IMR-90 (cell line): ENCODE data around the gene PRELID1. TPM values are rescaled to one million over a fixed set of nuclear protein-coding genes. Genes with fewer than 3 reads are reported as not detected.

Source experiments
- ATAC-seq: fragments of 200-7000 bp; cut with Tn5 transposase; 2 replicates; pipeline ENCODE4 v1.9.1; 2020; ENCODE audit warnings: low read depth, mild to moderate bottlenecking, moderate library complexity
- BruUV-seq: library from RNA; stranded (reverse); fragments of 400-500 nt; replicated peaks from 2 replicates; lab custom pipeline; 2021; lab: Mats Ljungman, UMichigan
- CTCF ChIA-PET: fragments of 300-600 bp; formaldehyde crosslinking; extraction: SDS; loops from one replicate; lab custom pipeline; 2021; ENCODE audit warnings: antibody characterized with exemption; lab: Yijun Ruan, JAX
- POLR2A ChIA-PET: fragments of 300-600 bp; sonication (Branson Sonifier 250); formaldehyde crosslinking; loops from one replicate; lab custom pipeline; 2022; ENCODE audit warnings: antibody characterized with exemption; ENCODE audit not compliant: unreplicated experiment; lab: Charles Lee
- DNase-seq: peaks from one replicate; pipeline ENCODE4 v3.0.0; 2013
- H2AFZ ChIP-seq: replicated peaks from 2 replicates; pipeline ENCODE3; 2013; ENCODE audit warnings: low read length, mild to moderate bottlenecking; ENCODE audit not compliant: poor library complexity
- H2AK5ac ChIP-seq: 2 replicates; pipeline ENCODE4 v1.6.1; 2013; ENCODE audit warnings: low read depth, low read length, inconsistent platforms
- H2AK9ac ChIP-seq: replicated peaks from 2 replicates; pipeline ENCODE3; 2013; ENCODE audit warnings: mild to moderate bottlenecking, low read depth, low read length, moderate library complexity; ENCODE audit not compliant: poor library complexity
- H2BK120ac ChIP-seq: 2 replicates; pipeline ENCODE4 v1.6.1; 2013; ENCODE audit warnings: low read depth, low read length, inconsistent platforms
- H2BK15ac ChIP-seq: 3 replicates; pipeline ENCODE4 v1.6.1; 2013; ENCODE audit warnings: low read depth, low read length, inconsistent platforms
- H2BK20ac ChIP-seq: 2 replicates; pipeline ENCODE4 v1.6.1; 2013; ENCODE audit warnings: low read depth, mild to moderate bottlenecking, inconsistent platforms, low read length, moderate library complexity
- H2BK5ac ChIP-seq: 2 replicates; pipeline ENCODE4 v1.6.1; 2013; ENCODE audit warnings: mild to moderate bottlenecking, low read depth, low read length, inconsistent platforms; ENCODE audit not compliant: poor library complexity, severe bottlenecking
- H3K14ac ChIP-seq: replicated peaks from 2 replicates; pipeline ENCODE4 v1.6.1; 2013; ENCODE audit warnings: low read depth, low read length, inconsistent platforms
- H3K18ac ChIP-seq: 2 replicates; pipeline ENCODE4 v1.6.1; 2013; ENCODE audit warnings: low read depth, low read length, control low read depth
- H3K23ac ChIP-seq: 2 replicates; pipeline ENCODE4 v1.6.1; 2013; ENCODE audit warnings: low read depth, low read length, inconsistent platforms
- H3K27ac ChIP-seq: 2 replicates; pipeline ENCODE4 v1.5.1; 2013; ENCODE audit warnings: mild to moderate bottlenecking, control low read depth, low read length; ENCODE audit not compliant: insufficient read depth
- H3K27me3 ChIP-seq: 2 replicates; pipeline ENCODE4 v1.6.1; 2013; ENCODE audit warnings: low read length; ENCODE audit not compliant: control insufficient read depth, insufficient read depth
- H3K36me3 ChIP-seq: 2 replicates; pipeline ENCODE4 v1.6.1; 2013; ENCODE audit warnings: low read length, mixed read lengths; ENCODE audit not compliant: control insufficient read depth, insufficient read depth
- H3K4ac ChIP-seq: 2 replicates; pipeline ENCODE4 v1.6.1; 2013; ENCODE audit warnings: low read depth, low read length, inconsistent platforms
- H3K4me1 ChIP-seq: 2 replicates; pipeline ENCODE4 v1.6.1; 2013; ENCODE audit warnings: low read length, mixed read lengths; ENCODE audit not compliant: control insufficient read depth, insufficient read depth
- H3K4me2 ChIP-seq: 2 replicates; pipeline ENCODE4 v1.6.1; 2013; ENCODE audit warnings: low read depth, mild to moderate bottlenecking, control low read depth, low read length, moderate library complexity
- H3K4me3 ChIP-seq: 2 replicates; pipeline ENCODE4 v1.5.1; 2013; ENCODE audit warnings: low read depth, mild to moderate bottlenecking, control low read depth, low read length, moderate library complexity; ENCODE audit not compliant: insufficient read depth
- H3K56ac ChIP-seq: 2 replicates; pipeline ENCODE4 v1.6.1; 2013; ENCODE audit warnings: low read length, inconsistent platforms; ENCODE audit not compliant: insufficient read depth; ENCODE audit errors: extremely low read depth
- H3K79me1 ChIP-seq, 2 experiments: 2 replicates each; pipeline ENCODE4 v1.6.1; 2013; ENCODE audit warnings: low read length in 2 of 2, inconsistent platforms in 1 of 2, low read depth in 1 of 2
- H3K9ac ChIP-seq: 2 replicates; pipeline ENCODE4 v1.6.1; 2013; ENCODE audit warnings: low read depth, low read length, control low read depth
- H3K9me1 ChIP-seq: 2 replicates; pipeline ENCODE4 v1.6.1; 2013; ENCODE audit warnings: low read length, inconsistent platforms; ENCODE audit not compliant: insufficient read depth
- H3K9me3 ChIP-seq: 2 replicates; pipeline ENCODE4 v1.6.1; 2013; ENCODE audit warnings: low read length; ENCODE audit not compliant: control insufficient read depth, insufficient read depth
- H4K20me1 ChIP-seq: 2 replicates; pipeline ENCODE4 v1.6.1; 2013; ENCODE audit warnings: low read length, inconsistent platforms; ENCODE audit not compliant: insufficient read depth
- H4K5ac ChIP-seq: 2 replicates; pipeline ENCODE4 v1.6.1; 2013; ENCODE audit warnings: mild to moderate bottlenecking, low read depth, low read length, control low read depth
- H4K8ac ChIP-seq, 2 experiments: 2 replicates each; pipeline ENCODE4 v1.6.1; 2013; ENCODE audit warnings: low read depth in 2 of 2, low read length in 2 of 2, control low read depth in 1 of 2, inconsistent platforms in 1 of 2
- H4K91ac ChIP-seq: 2 replicates; pipeline ENCODE4 v1.6.1; 2013; ENCODE audit warnings: low read depth, low read length, inconsistent platforms; ENCODE audit not compliant: insufficient read depth
- BHLHE40 ChIP-seq: fragments of 150-350 bp; IDR thresholded peaks from 2 replicates; pipeline ENCODE4 v1.6.1; 2016; ENCODE audit warnings: mild to moderate bottlenecking, low read depth, low read length
- CEBPB ChIP-seq: IDR thresholded peaks from 2 replicates; pipeline ENCODE4 v1.6.1; 2012; ENCODE audit warnings: low read depth, low read length, improper control_type of control experiment
- CHD1 ChIP-seq: IDR thresholded peaks from 2 replicates; pipeline ENCODE4 v1.6.1; 2012; ENCODE audit warnings: low read depth, low read length, improper control_type of control experiment
- FOS ChIP-seq: fragments of 150-350 bp; IDR thresholded peaks from 2 replicates; pipeline ENCODE4 v1.6.1; 2016; ENCODE audit warnings: low read depth, low read length
- MAZ ChIP-seq: IDR thresholded peaks from 2 replicates; pipeline ENCODE4 v1.6.1; 2012; ENCODE audit warnings: low read depth, mild to moderate bottlenecking, low read length, improper control_type of control experiment, moderate library complexity, borderline replicate concordance
- MXI1 ChIP-seq: IDR thresholded peaks from 2 replicates; pipeline ENCODE4 v1.6.1; 2012; ENCODE audit warnings: low read depth, mild to moderate bottlenecking, low read length, moderate library complexity, borderline replicate concordance
- RAD21 ChIP-seq: IDR thresholded peaks from 2 replicates; pipeline ENCODE4 v1.6.1; 2012; ENCODE audit warnings: low read length, improper control_type of control experiment
- SMC3 ChIP-seq: fragments of 150-350 bp; IDR thresholded peaks from 2 replicates; pipeline ENCODE4 v1.6.1; 2016; ENCODE audit warnings: low read depth, mild to moderate bottlenecking, antibody characterized with exemption, low read length, moderate library complexity
- WGBS, 2 experiments: methylation state at CpG; one replicate each; pipeline versions ENCODE4 v1.1.5 to v1.1.7; 2013; ENCODE audit warnings: missing lambda C conversion rate in 2 of 2; ENCODE audit not compliant: insufficient read length in 1 of 2; ENCODE audit errors: extremely low coverage in 2 of 2; 5-methylcytosine and 5-hydroxymethylcytosine counted together
- dilution Hi-C: fragments of 300-500 bp; cut with HindIII; formaldehyde crosslinking; loops from one replicate; pipeline ENCODE4 v1.14.3; 2018; ENCODE audit warnings: low sequenced_read_pairs; ENCODE audit not compliant: unreplicated experiment
- in situ Hi-C: fragments of 300-500 bp; cut with MboI; formaldehyde crosslinking; loops from 3 replicates; pipeline ENCODE4 v1.14.3; 2019; ENCODE audit warnings: low sequenced_read_pairs, inconsistent platforms, mixed read lengths
- intact Hi-C: fragments of 100-400 bp; cut with micrococcal nuclease; formaldehyde crosslinking; loops from 2 replicates; pipeline ENCODE4 v1.10.0; 2022
- polyA plus RNA-seq, 3 experiments: library from polyadenylated mRNA; depleted of rRNA; stranded (reverse); fragments of >200 nt; gene quantifications; 2 replicates each; pipeline ENCODE4 v1.2.3, GENCODE V29; 2012; ENCODE audit warnings: low replicate concordance in 1 of 3
- total RNA-seq: library from RNA; depleted of rRNA; stranded (reverse); fragments of >200 nt; gene quantifications from 2 replicates; pipeline ENCODE4 v1.2.3, GENCODE V29; 2012
- TF ChIP-seq, protein P1 (sequence below): fragments of 150-350 bp; IDR thresholded peaks from 2 replicates; pipeline ENCODE4 v1.6.1; 2017; ENCODE audit warnings: mild to moderate bottlenecking, antibody characterized with exemption, low read length, low read depth

The PRELID1 gene
- total and polyA plus RNA-seq, 2 of the 4 experiments (the other 2 are of a cell fraction): 116 to 239 TPM

DNA sequence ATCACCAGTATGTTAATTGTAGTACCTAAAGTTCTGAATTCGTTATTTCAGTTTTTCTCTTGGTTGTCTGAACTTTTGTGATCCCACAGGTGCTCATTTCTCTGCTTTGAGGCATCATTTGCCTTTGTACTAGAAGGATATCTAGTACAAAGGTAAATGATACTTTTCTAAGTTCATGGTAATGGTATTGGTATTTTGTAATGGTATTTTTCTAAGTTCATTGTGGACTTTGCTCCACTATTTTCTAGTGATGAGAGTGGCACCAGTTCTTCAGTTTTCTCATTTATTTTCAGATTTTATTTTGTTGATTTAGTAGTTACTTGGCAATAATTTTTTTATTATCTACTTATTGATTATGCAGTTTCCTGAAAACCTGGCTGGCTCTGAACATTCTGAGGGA lies 42.1 kb upstream of the PRELID1 start:
- in situ Hi-C loops (no loop called here), dilution Hi-C loops (no loop called here), intact Hi-C loops (no loop called here)
- Histone ChIP-seq H3K9me3 (no peaks in the 10 kb centered on the region), H3K23ac (no peak overlapping the region), H2AK9ac (no peak overlapping the region), H3K18ac (no peak overlapping the region), H3K79me1 (peaks cover 3 to 15% of the 10 kb centered on the region in 2 experiments), H3K4me3 (no peak overlapping the region), H4K8ac (no peak overlapping the region), H3K9ac (no peak overlapping the region), H2BK15ac (no peak overlapping the region), H2BK5ac (no peak overlapping the region), H2AK5ac (no peak overlapping the region), H4K91ac (no peak overlapping the region), H3K14ac (no peak overlapping the region), H3K27me3 (no peaks in the 10 kb centered on the region), H4K5ac (no peak overlapping the region), H2BK120ac (no peak overlapping the region), H3K9me1 (peaks cover 6% of the 10 kb centered on the region; the same call in 1 of the 2 replicates), H3K4me2 (no peak overlapping the region), H4K20me1 (no peaks in the 10 kb centered on the region; the same call in 1 of the 2 replicates), H3K4me1 (no peaks in the 10 kb centered on the region), H3K4ac (no peak overlapping the region), H3K27ac (no peak overlapping the region), H2AFZ (no peak overlapping the region), H2BK20ac (no peak overlapping the region), H3K56ac (no peak overlapping the region), H3K36me3 (peaks cover 42% of the 10 kb centered on the region)
- CTCF ChIA-PET: no interaction called here
- TF ChIP-seq MAZ (no peak), BHLHE40 (no peak), SMC3 (no peak), CEBPB (no peak), FOS (no peak), MXI1 (no peak), CHD1 (no peak), RAD21 (no peak)
- TF ChIP-seq, protein P1, sequence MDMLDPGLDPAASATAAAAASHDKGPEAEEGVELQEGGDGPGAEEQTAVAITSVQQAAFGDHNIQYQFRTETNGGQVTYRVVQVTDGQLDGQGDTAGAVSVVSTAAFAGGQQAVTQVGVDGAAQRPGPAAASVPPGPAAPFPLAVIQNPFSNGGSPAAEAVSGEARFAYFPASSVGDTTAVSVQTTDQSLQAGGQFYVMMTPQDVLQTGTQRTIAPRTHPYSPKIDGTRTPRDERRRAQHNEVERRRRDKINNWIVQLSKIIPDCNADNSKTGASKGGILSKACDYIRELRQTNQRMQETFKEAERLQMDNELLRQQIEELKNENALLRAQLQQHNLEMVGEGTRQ: no peak
- no TSS peak for BruUV-seq
- DNase-seq (no peak), ATAC-seq (no peak)
- POLR2A ChIA-PET: no interaction called here
- no CpG with 5 or more reads among the region's 1 CpG for WGBS, 2 experiments
